DOHH2 (cell line): Measurements from ENCODE around the gene CYB5R3.

ENCODE experiments used
- EZH2phosphoT487 ChIP-seq: fragments of 200-600 bp; sonication (generic); IDR thresholded peaks from 2 replicates; pipeline ENCODE4 v1.6.1; 2017; ENCODE audit warnings: borderline replicate concordance, mild to moderate bottlenecking, antibody characterized with exemption, low read length, moderate library complexity, mixed read lengths
- TF ChIP-seq, protein P1 (sequence below): fragments of 200-600 bp; sonication (generic); IDR thresholded peaks from one replicate; pipeline ENCODE4 v1.5.1; 2014; ENCODE audit warnings: antibody characterized with exemption, mild to moderate bottlenecking, low read depth, low read length; ENCODE audit not compliant: poor library complexity, severe bottlenecking

DNA sequence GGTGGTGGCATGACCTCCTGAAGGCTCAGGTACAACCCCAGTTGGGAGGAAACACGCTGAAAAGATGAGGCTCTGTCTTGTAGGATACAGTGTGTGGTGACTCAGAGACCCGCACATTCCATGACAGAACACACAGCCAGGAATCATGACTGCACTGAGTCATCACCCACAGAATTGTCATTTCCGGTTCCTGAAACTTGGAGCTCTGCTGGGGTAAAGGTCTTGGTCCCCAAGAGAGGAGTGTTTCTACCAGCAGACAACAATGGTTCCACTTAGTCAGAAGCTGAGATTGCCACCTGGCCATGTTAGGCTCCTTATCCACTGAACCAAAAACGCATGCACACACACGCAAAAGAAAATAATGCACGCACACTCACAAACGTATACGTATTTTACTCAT, 31.5 kb upstream of the CYB5R3 start:
- TF ChIP-seq, protein P1, sequence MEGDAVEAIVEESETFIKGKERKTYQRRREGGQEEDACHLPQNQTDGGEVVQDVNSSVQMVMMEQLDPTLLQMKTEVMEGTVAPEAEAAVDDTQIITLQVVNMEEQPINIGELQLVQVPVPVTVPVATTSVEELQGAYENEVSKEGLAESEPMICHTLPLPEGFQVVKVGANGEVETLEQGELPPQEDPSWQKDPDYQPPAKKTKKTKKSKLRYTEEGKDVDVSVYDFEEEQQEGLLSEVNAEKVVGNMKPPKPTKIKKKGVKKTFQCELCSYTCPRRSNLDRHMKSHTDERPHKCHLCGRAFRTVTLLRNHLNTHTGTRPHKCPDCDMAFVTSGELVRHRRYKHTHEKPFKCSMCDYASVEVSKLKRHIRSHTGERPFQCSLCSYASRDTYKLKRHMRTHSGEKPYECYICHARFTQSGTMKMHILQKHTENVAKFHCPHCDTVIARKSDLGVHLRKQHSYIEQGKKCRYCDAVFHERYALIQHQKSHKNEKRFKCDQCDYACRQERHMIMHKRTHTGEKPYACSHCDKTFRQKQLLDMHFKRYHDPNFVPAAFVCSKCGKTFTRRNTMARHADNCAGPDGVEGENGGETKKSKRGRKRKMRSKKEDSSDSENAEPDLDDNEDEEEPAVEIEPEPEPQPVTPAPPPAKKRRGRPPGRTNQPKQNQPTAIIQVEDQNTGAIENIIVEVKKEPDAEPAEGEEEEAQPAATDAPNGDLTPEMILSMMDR, result no peak
- no peak for TF ChIP-seq EZH2phosphoT487
